ENCODE data around the gene AMIGO3.

- TF ChIP-seq POLR2A (IDR thresholded peaks at IDR 0.05) (no peak), CTCF (IDR thresholded peaks at IDR 0.05) (no peak)
These were observed 1.5 kb upstream of the AMIGO3 start for GRCh38 chr3:49720855-49721595.
